NOMO-1 treated with dmso at 0.1 percent for 144 hours (cell line): ENCODE measurements around the gene HAO1.
"Not testable (repeated sequence)": the region's sequence is repeated elsewhere in the genome, so short reads cannot be mapped to it uniquely, and the experiment has no call there.

Experiments used
- DNase-seq: peaks from one replicate; lab custom pipeline; 2025; ENCODE audit not compliant: unreplicated experiment; lab: John Stamatoyannopoulos, UW

Gene HAO1

GRCh38 chr20:7940341-7940740 lies at the start of gene HAO1:
Gene HAO1, minus strand, starts transcription at chr20:7940458. Its CDS starts 36 bp downstream, at chr20:7940422.
- DNase-seq = no peak

GRCh38 chr20:7989379-7989778 lies 49.1 kb upstream of the HAO1 start:
- DNase-seq = no peak

GRCh38 chr20:7985916-7986315 lies 45.7 kb upstream of the HAO1 start:
- no peak for DNase-seq

GRCh38 chr20:7984192-7984591 lies 43.9 kb upstream of the HAO1 start:
- no peak for DNase-seq

- DNase-seq = no peak
These were observed 41.1 kb upstream of the HAO1 start for GRCh38 chr20:7981374-7981773.

GRCh38 chr20:7980332-7981046 lies 40.2 kb upstream of the HAO1 start:
- DNase-seq = no peak

- DNase-seq = no peak
These were observed 37.5 kb upstream of the HAO1 start for GRCh38 chr20:7977709-7978108.

GRCh38 chr20:7975851-7976414 lies 35.7 kb upstream of the HAO1 start:
- DNase-seq = no peak

- no peak for DNase-seq
These were observed 34.7 kb upstream of the HAO1 start for GRCh38 chr20:7974785-7975435.

GRCh38 chr20:7971536-7972280 lies 31.4 kb upstream of the HAO1 start:
- DNase-seq = no peak

- DNase-seq = no peak
These were observed 27.1 kb upstream of the HAO1 start for GRCh38 chr20:7967199-7967844.

GRCh38 chr20:7966176-7966575 lies 25.9 kb upstream of the HAO1 start:
- DNase-seq = no peak

GRCh38 chr20:7959484-7959883 lies 19.2 kb upstream of the HAO1 start:
- DNase-seq = no peak

- DNase-seq = not testable (repeated sequence)
These were observed 16.3 kb upstream of the HAO1 start for GRCh38 chr20:7956561-7956960.

- no peak for DNase-seq
These were observed 10.1 kb upstream of the HAO1 start for GRCh38 chr20:7950387-7950786.

GRCh38 chr20:7943891-7944290 lies 3.6 kb upstream of the HAO1 start:
- no peak for DNase-seq

GRCh38 chr20:7939663-7940062 lies 595 bp downstream of the HAO1 start:
- DNase-seq = no peak

GRCh38 chr20:7938058-7938457 lies 2.2 kb downstream of the HAO1 start:
- DNase-seq = no peak

GRCh38 chr20:7937328-7937727 lies 2.9 kb downstream of the HAO1 start:
- DNase-seq = no peak

- DNase-seq = no peak
These were observed 5.2 kb downstream of the HAO1 start for GRCh38 chr20:7935027-7935551.

- no peak for DNase-seq
These were observed 6.9 kb downstream of the HAO1 start for GRCh38 chr20:7933346-7933745.
